A204.1 (cell line): ENCODE data around the gene SMARCAD1.

ENCODE experiments used
- FAIRE-seq: peaks from 2 replicates; lab custom pipeline; 2012; peaks lifted over from hg19 to GRCh38; lab: Jason Lieb, UNC

Gene SMARCAD1

GRCh38 chr4:94207469-94208224 lies at the start of gene SMARCAD1:
SMARCAD1 (plus strand) TSS chr4:94207865; CDS start chr4:94208395, 530 bp downstream.
- FAIRE-seq, result peak; percentile 95

- no peak for FAIRE-seq
These were observed 48.8 kb upstream of the SMARCAD1 start for GRCh38 chr4:94158883-94159282.

- FAIRE-seq, result no peak
These were observed 47.9 kb upstream of the SMARCAD1 start for GRCh38 chr4:94159790-94160189.

- no peak for FAIRE-seq
These were observed 46.9 kb upstream of the SMARCAD1 start for GRCh38 chr4:94160774-94161173.

- no peak for FAIRE-seq
These were observed 42.4 kb upstream of the SMARCAD1 start for GRCh38 chr4:94165256-94165655.

- no peak for FAIRE-seq
These were observed 39.3 kb upstream of the SMARCAD1 start for GRCh38 chr4:94168321-94168720.

GRCh38 chr4:94169803-94170372 lies 37.8 kb upstream of the SMARCAD1 start:
- FAIRE-seq, result no peak

- no peak for FAIRE-seq
These were observed 36.0 kb upstream of the SMARCAD1 start for GRCh38 chr4:94171616-94172015.

GRCh38 chr4:94175553-94176261 lies 32.0 kb upstream of the SMARCAD1 start:
- no peak for FAIRE-seq

- no peak for FAIRE-seq
These were observed 29.8 kb upstream of the SMARCAD1 start for GRCh38 chr4:94177822-94178221.

GRCh38 chr4:94181815-94182214 lies 25.9 kb upstream of the SMARCAD1 start:
- FAIRE-seq, result no peak

- no peak for FAIRE-seq
These were observed 4.9 kb upstream of the SMARCAD1 start for GRCh38 chr4:94202769-94203168.

- FAIRE-seq, result no peak
These were observed 601 bp downstream of the SMARCAD1 start for GRCh38 chr4:94208266-94208665.

- no peak for FAIRE-seq
These were observed 1.3 kb downstream of the SMARCAD1 start for GRCh38 chr4:94208918-94209317.

- FAIRE-seq, result no peak
These were observed 4.2 kb downstream of the SMARCAD1 start for GRCh38 chr4:94211861-94212260.

- no peak for FAIRE-seq
These were observed 7.1 kb downstream of the SMARCAD1 start for GRCh38 chr4:94214703-94215319.

- no peak for FAIRE-seq
These were observed 8.7 kb downstream of the SMARCAD1 start for GRCh38 chr4:94216394-94216793.

GRCh38 chr4:94219402-94219801 lies 11.7 kb downstream of the SMARCAD1 start:
- no peak for FAIRE-seq

GRCh38 chr4:94221916-94222315 lies 14.3 kb downstream of the SMARCAD1 start:
- FAIRE-seq, result no peak

GRCh38 chr4:94225449-94225848 lies 17.8 kb downstream of the SMARCAD1 start:
- FAIRE-seq, result no peak

- no peak for FAIRE-seq
These were observed 19.1 kb downstream of the SMARCAD1 start for GRCh38 chr4:94226763-94227162.

GRCh38 chr4:94228493-94229216 lies 21.0 kb downstream of the SMARCAD1 start:
- FAIRE-seq, result no peak
